ENCODE measurements around the gene TPM3. TPM values are rescaled to one million over a fixed set of nuclear protein-coding genes. Genes with fewer than 3 reads are reported as not detected.

TPM3 gene
- total and polyA plus RNA-seq, 2 experiments from 2014 or later: 557 to 578 TPM

- Histone ChIP-seq H4K20me1 (ENCODE audit: insufficient read depth) (no peaks in the 10 kb centered on the region), H3K4me2 (ENCODE audit: unreplicated experiment) (no peak overlapping the region), H3K27ac (no peak overlapping the region), H3K36me3 (ENCODE audit: low read depth) (no peaks in the 10 kb centered on the region), H3K9ac (no peak overlapping the region), H3K79me2 (ENCODE audit: insufficient read depth) (no peaks in the 10 kb centered on the region), H3K27me3 (replicated peaks; ENCODE audit: insufficient read depth) (no peaks in the 10 kb centered on the region), H3K9me2 (ENCODE audit: insufficient read depth) (no peaks in the 10 kb centered on the region), H3K4me1 (ENCODE audit: insufficient read depth) (no peaks in the 10 kb centered on the region), H3K9me3 (ENCODE audit: low read depth) (no peaks in the 10 kb centered on the region), H3K4me3 (no peak overlapping the region), H2AFZ (no peak overlapping the region; the same call in 1 of the 2 replicates), H3F3A (ENCODE audit: insufficient read depth) (no peaks in the 10 kb centered on the region)
- 47 to 55% methylated on average over 1 of the region's 1 CpG for WGBS, 2 experiments (ENCODE audit: low coverage in 1 of 2, low lambda C conversion rate in 2 of 2, missing lambda C conversion rate in 2 of 2)
- TF ChIP-seq EZH2 (IDR thresholded peaks at IDR 0.05; ENCODE audit: insufficient read depth, poor library complexity, severe bottlenecking): no peak
- no peak for TF ChIP-seq EZH2phosphoT487 (IDR thresholded peaks at IDR 0.05; ENCODE audit: insufficient read depth, low read depth)
- in situ Hi-C loops (cut with MboI): no loop called here
- no peak for DNase-seq
These were observed 76.7 kb downstream of the TPM3 start for GRCh38 chr1:154115180-154115579.

MicroRNA genes within 50 kb of the gene (microRNA counts, 767-probe panel; counts per million panel counts)
- 447 counts per million, percentile 86 among the panel's probes with 10 or more counts for microRNA hsa-miR-190b

Small RNA genes lying within 50 kb of the gene (microRNA-seq; reads per million reads assigned to microRNA genes)
- gene MIR190B (ENCODE audit: borderline number of aligned reads): 6.6 reads per million, percentile 9 among the genes with 10 or more reads in this experiment

Small RNA genes lying within 50 kb of the gene (small RNA-seq; reads per million reads assigned to genes)
- not detected for gene MIR190B (ENCODE audit: low read depth, low replicate concordance)

Other genes starting within 250 kb of the TPM3 start
- gene DENND4B, start 245.4 kb downstream of the TPM3 start, total RNA-seq (2014; rRNA removed; shearing (Covaris generic)): 3.9 and 17.5 TPM in 2 replicates
- 4.0 and 6.1 TPM in 2 replicates for gene DENND4B, start 245.4 kb downstream of the TPM3 start, polyA plus RNA-seq (2016; fragmentation: Nextera tagmentation; extraction: Ambion mirVana)
- gene CRTC2, start 233.5 kb downstream of the TPM3 start, total RNA-seq (2014; rRNA removed; shearing (Covaris generic)): 3.7 and 7.5 TPM in 2 replicates
- 16.7 and 21.0 TPM in 2 replicates for gene CRTC2, start 233.5 kb downstream of the TPM3 start, polyA plus RNA-seq (2016; fragmentation: Nextera tagmentation; extraction: Ambion mirVana)
- gene SLC39A1, start 228.6 kb downstream of the TPM3 start, total RNA-seq (2014; rRNA removed; shearing (Covaris generic)): 120 and 141 TPM in 2 replicates
- 91.9 and 93.1 TPM in 2 replicates for gene SLC39A1, start 228.6 kb downstream of the TPM3 start, polyA plus RNA-seq (2016; fragmentation: Nextera tagmentation; extraction: Ambion mirVana)
- gene CREB3L4, start 224.2 kb downstream of the TPM3 start, total RNA-seq (2014; rRNA removed; shearing (Covaris generic)): 4.3 and 11.1 TPM in 2 replicates
- gene CREB3L4, start 224.2 kb downstream of the TPM3 start, polyA plus RNA-seq (2016; fragmentation: Nextera tagmentation; extraction: Ambion mirVana): 3.6 and 4.4 TPM in 2 replicates
- gene JTB, start 214.4 kb downstream of the TPM3 start, total RNA-seq (2014; rRNA removed; shearing (Covaris generic)): 189 and 242 TPM in 2 replicates
- gene JTB, start 214.4 kb downstream of the TPM3 start, polyA plus RNA-seq (2016; fragmentation: Nextera tagmentation; extraction: Ambion mirVana): 183 and 186 TPM in 2 replicates
- gene RAB13, start 205.8 kb downstream of the TPM3 start, total RNA-seq (2014; rRNA removed; shearing (Covaris generic)): 29.5 and 33.1 TPM in 2 replicates
- 137 and 142 TPM in 2 replicates for gene RAB13, start 205.8 kb downstream of the TPM3 start, polyA plus RNA-seq (2016; fragmentation: Nextera tagmentation; extraction: Ambion mirVana)
- gene RPS27, start 201.3 kb downstream of the TPM3 start, total RNA-seq (2014; rRNA removed; shearing (Covaris generic)): 1,144 and 1,614 TPM in 2 replicates
- 1,497 and 1,552 TPM in 2 replicates for gene RPS27, start 201.3 kb downstream of the TPM3 start, polyA plus RNA-seq (2016; fragmentation: Nextera tagmentation; extraction: Ambion mirVana)
- gene NUP210L, start 37.0 kb downstream of the TPM3 start, total RNA-seq (2014; rRNA removed; shearing (Covaris generic)): 0.11 TPM in 1 of 2 replicates, not detected in the other
- not detected in 2 replicates for gene NUP210L, start 37.0 kb downstream of the TPM3 start, polyA plus RNA-seq (2016; fragmentation: Nextera tagmentation; extraction: Ambion mirVana)
- not detected in 2 replicates for gene CFAP141, start 14.2 kb upstream of the TPM3 start, total RNA-seq (2014; rRNA removed; shearing (Covaris generic))
- gene CFAP141, start 14.2 kb upstream of the TPM3 start, polyA plus RNA-seq (2016; fragmentation: Nextera tagmentation; extraction: Ambion mirVana): not detected in 2 replicates
- 73.0 and 90.5 TPM in 2 replicates for gene UBAP2L, start 28.9 kb upstream of the TPM3 start, total RNA-seq (2014; rRNA removed; shearing (Covaris generic))
- 132 and 133 TPM in 2 replicates for gene UBAP2L, start 28.9 kb upstream of the TPM3 start, polyA plus RNA-seq (2016; fragmentation: Nextera tagmentation; extraction: Ambion mirVana)
- 142 and 169 TPM in 2 replicates for gene HAX1, start 80.5 kb upstream of the TPM3 start, total RNA-seq (2014; rRNA removed; shearing (Covaris generic))
- 172 and 178 TPM in 2 replicates for gene HAX1, start 80.5 kb upstream of the TPM3 start, polyA plus RNA-seq (2016; fragmentation: Nextera tagmentation; extraction: Ambion mirVana)
- gene AQP10, start 129.0 kb upstream of the TPM3 start, total RNA-seq (2014; rRNA removed; shearing (Covaris generic)): not detected in 2 replicates
- gene AQP10, start 129.0 kb upstream of the TPM3 start, polyA plus RNA-seq (2016; fragmentation: Nextera tagmentation; extraction: Ambion mirVana): not detected in 2 replicates
- gene ATP8B2, start 133.4 kb upstream of the TPM3 start, total RNA-seq (2014; rRNA removed; shearing (Covaris generic)): 200 and 203 TPM in 2 replicates
- gene ATP8B2, start 133.4 kb upstream of the TPM3 start, polyA plus RNA-seq (2016; fragmentation: Nextera tagmentation; extraction: Ambion mirVana): 17.6 and 20.1 TPM in 2 replicates
- 3.9 and 8.8 TPM in 2 replicates for gene IL6R, start 213.2 kb upstream of the TPM3 start, total RNA-seq (2014; rRNA removed; shearing (Covaris generic))
- 1.3 and 2.1 TPM in 2 replicates for gene IL6R, start 213.2 kb upstream of the TPM3 start, polyA plus RNA-seq (2016; fragmentation: Nextera tagmentation; extraction: Ambion mirVana)

Measured in GM23248 (cell line).